Measurements from ENCODE around the gene CDK5RAP2.

DNA sequence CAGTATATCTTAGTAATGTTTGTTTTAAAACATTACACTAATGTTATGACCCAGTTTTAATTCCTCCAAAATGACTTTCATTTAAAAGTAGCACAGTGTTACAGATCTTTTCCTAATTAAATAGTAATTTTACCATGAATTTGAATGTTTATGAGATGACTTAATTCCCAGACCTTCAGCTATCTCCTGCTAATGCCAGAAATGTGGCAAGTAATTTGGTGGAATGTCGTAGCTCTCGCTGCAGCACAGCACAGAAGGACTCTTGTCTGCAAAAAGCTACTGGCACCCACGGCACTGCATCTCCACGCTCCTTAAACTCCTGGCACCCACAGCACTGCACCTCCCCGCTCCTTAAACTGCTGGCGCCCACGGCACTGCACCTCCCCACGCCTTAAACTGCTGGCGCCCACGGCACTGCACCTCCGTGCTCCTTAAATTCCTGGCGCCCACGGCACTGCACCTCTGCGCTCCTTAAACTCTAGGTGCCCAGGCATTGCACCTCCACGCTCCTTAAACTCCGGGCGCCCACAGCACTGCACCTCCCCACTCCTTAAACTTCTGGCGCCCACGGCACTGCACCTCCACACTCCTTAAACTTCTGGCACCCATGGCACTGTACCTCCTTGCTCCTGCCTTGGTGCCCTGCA lies 163.1 kb downstream of the CDK5RAP2 start:
- TF ChIP-seq HDAC2 (IDR thresholded peaks at IDR 0.05) (no peak), NELFE (IDR thresholded peaks at IDR 0.05; ENCODE audit: insufficient read depth, insufficient read length) (no peak), CHD4 (IDR thresholded peaks at IDR 0.05; ENCODE audit: insufficient read depth, insufficient replicate concordance, low read depth, low read length, poor library complexity, severe bottlenecking) (no peak), GATA2 (CRISPR knock-in tag; IDR thresholded peaks at IDR 0.05) (no peak), JUN (IDR thresholded peaks at IDR 0.05; ENCODE audit: borderline replicate concordance, low read depth, low read length) (no peak), JUN (CRISPR knock-in tag; IDR thresholded peaks at IDR 0.05; ENCODE audit: borderline replicate concordance) (no peak)
- TF ChIP-seq, protein P1, sequence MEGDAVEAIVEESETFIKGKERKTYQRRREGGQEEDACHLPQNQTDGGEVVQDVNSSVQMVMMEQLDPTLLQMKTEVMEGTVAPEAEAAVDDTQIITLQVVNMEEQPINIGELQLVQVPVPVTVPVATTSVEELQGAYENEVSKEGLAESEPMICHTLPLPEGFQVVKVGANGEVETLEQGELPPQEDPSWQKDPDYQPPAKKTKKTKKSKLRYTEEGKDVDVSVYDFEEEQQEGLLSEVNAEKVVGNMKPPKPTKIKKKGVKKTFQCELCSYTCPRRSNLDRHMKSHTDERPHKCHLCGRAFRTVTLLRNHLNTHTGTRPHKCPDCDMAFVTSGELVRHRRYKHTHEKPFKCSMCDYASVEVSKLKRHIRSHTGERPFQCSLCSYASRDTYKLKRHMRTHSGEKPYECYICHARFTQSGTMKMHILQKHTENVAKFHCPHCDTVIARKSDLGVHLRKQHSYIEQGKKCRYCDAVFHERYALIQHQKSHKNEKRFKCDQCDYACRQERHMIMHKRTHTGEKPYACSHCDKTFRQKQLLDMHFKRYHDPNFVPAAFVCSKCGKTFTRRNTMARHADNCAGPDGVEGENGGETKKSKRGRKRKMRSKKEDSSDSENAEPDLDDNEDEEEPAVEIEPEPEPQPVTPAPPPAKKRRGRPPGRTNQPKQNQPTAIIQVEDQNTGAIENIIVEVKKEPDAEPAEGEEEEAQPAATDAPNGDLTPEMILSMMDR (IDR thresholded peaks at IDR 0.05 in 2 of 3, conservative IDR thresholded peaks at IDR 0.05 in 1 of 3; ENCODE audit: insufficient read depth in 2 of 3, low read depth in 1 of 3, low read length in 3 of 3) = no peak
- TF ChIP-seq, protein P2, sequence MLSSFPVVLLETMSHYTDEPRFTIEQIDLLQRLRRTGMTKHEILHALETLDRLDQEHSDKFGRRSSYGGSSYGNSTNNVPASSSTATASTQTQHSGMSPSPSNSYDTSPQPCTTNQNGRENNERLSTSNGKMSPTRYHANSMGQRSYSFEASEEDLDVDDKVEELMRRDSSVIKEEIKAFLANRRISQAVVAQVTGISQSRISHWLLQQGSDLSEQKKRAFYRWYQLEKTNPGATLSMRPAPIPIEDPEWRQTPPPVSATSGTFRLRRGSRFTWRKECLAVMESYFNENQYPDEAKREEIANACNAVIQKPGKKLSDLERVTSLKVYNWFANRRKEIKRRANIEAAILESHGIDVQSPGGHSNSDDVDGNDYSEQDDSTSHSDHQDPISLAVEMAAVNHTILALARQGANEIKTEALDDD (IDR thresholded peaks at IDR 0.05) = no peak

Measured in K562 (cell line).